Lung (tissue), 12 donors: ENCODE data around the gene GAS6. TPM values are rescaled to one million over a fixed set of nuclear protein-coding genes. Genes with fewer than 3 reads are reported as not detected.

Experiments used
- ATAC-seq: fragments of 200-7000 bp; cut with Tn5 transposase; one replicate; pipeline ENCODE4 v1.9.1; 2020; ENCODE audit warnings: moderate number of reproducible peaks; ENCODE audit not compliant: insufficient read depth, low FRiP score
- DNase-seq, 3 donors: peaks; one replicate each; pipeline ENCODE4 v3.0.0-alpha.2; 2013 to 2017
- H3K27ac ChIP-seq, 2 donors: one replicate each; pipeline ENCODE4 v1.5.1; 2013; ENCODE audit warnings: mild to moderate bottlenecking in 2 of 2, moderate library complexity in 2 of 2, control low read depth in 1 of 2, inconsistent platforms in 1 of 2, low read depth in 1 of 2, low read length in 1 of 2
- H3K27me3 ChIP-seq, 3 donors: one replicate each; pipeline ENCODE4 v1.5.1; 2013; ENCODE audit warnings: low read length in 2 of 3; ENCODE audit not compliant: control insufficient read depth in 3 of 3, insufficient read depth in 3 of 3
- H3K36me3 ChIP-seq, 4 donors: one replicate each; pipeline ENCODE4 v1.5.1; 2013; ENCODE audit warnings: low read length in 4 of 4, mild to moderate bottlenecking in 1 of 4, moderate library complexity in 1 of 4; ENCODE audit not compliant: control insufficient read depth in 4 of 4, insufficient read depth in 4 of 4
- H3K4me1 ChIP-seq, 5 donors: one replicate each; pipeline ENCODE4 v1.5.1; 2013; ENCODE audit warnings: low read length in 5 of 5, mild to moderate bottlenecking in 2 of 5, moderate library complexity in 1 of 5; ENCODE audit not compliant: control insufficient read depth in 5 of 5, insufficient read depth in 5 of 5
- H3K4me3 ChIP-seq: one replicate; pipeline ENCODE4 v1.5.1; 2013; ENCODE audit warnings: mild to moderate bottlenecking, control low read depth, moderate library complexity
- H3K9ac ChIP-seq, 2 donors: one replicate each; pipeline ENCODE4 v1.5.1; 2013; ENCODE audit warnings: low read length in 2 of 2, control low read depth in 1 of 2; ENCODE audit not compliant: insufficient read depth in 1 of 2
- H3K9me3 ChIP-seq, 4 donors: one replicate each; pipeline ENCODE4 v1.5.1; 2013; ENCODE audit warnings: low read length in 3 of 4, mild to moderate bottlenecking in 1 of 4, moderate library complexity in 1 of 4; ENCODE audit not compliant: control insufficient read depth in 4 of 4, insufficient read depth in 3 of 4
- CTCF ChIP-seq: IDR thresholded peaks from 2 replicates; pipeline ENCODE4 v1.5.1; 2012; ENCODE audit warnings: mild to moderate bottlenecking; ENCODE audit errors: control extremely low read depth, extremely low read depth
- WGBS, 2 donors: extraction: QIAGEN DNeasy Blood & Tissue Kit; methylation state at CpG; one replicate each; pipeline ENCODE4 v1.1.7; 2013; 5-methylcytosine and 5-hydroxymethylcytosine counted together
- polyA plus RNA-seq, 2 donors: library from polyadenylated mRNA; stranded (reverse); fragments of 200-250 nt; gene quantifications; one replicate each; pipeline ENCODE4 v1.2.1, GENCODE V29; 2013
- total RNA-seq, 2 donors: library from RNA; depleted of rRNA in 1 of 2; stranded (reverse); fragments of >200 nt in 1 of 2; gene quantifications; one replicate each; pipeline ENCODE4 v1.2.1, GENCODE V29; 2014 to 2021
- donor health status: control.
- donor health status: control.
- donor health status: Bipolar disorder and iron deficiency.
- donor health status: healthy.
- donor health status: DM: yes; HTN: yes; CAD: no.

The GAS6 gene
- total and polyA plus RNA-seq, 4 donors: 61.8 to 107 (median 76.1) TPM

- Histone ChIP-seq H3K36me3 (peaks cover 0 to 7% (median 0%) of the 10 kb centered on the region in 4 donors), H3K27ac (no peak overlapping the region), H3K27me3 (no peaks in the 10 kb centered on the region), H3K4me1 (peaks cover 0 to 24% (median 16%) of the 10 kb centered on the region in 5 donors), H3K4me3 (no peak overlapping the region), H3K9ac (no peak overlapping the region), H3K9me3 (peaks cover 0 to 2% (median 0%) of the 10 kb centered on the region in 4 donors)
- no peak for ATAC-seq
- no peak for TF ChIP-seq CTCF
- no peak for DNase-seq
- 82 to 84% methylated on average over 25 of the region's 25 CpGs for WGBS, 2 donors
These were observed 7.8 kb downstream of the GAS6 start for GRCh38 chr13:113855931-113856715.

- Histone ChIP-seq H3K9me3 (peaks cover 0 to 2% (median 0%) of the 10 kb centered on the region in 4 donors), H3K27me3 (no peaks in the 10 kb centered on the region), H3K4me1 (peaks cover 0 to 20% (median 12%) of the 10 kb centered on the region in 5 donors), H3K36me3 (peaks cover 0 to 7% (median 0%) of the 10 kb centered on the region in 4 donors), H3K27ac (peak overlapping the region in 1 of 2 donors; percentile 34), H3K9ac (no peak overlapping the region), H3K4me3 (no peak overlapping the region)
- no peak for TF ChIP-seq CTCF
- peak in 1 of 3 donors; percentile 10 for DNase-seq
- WGBS, 2 donors: 67 to 70% methylated on average over 33 of the region's 33 CpGs
- no peak for ATAC-seq
These were observed 8.6 kb downstream of the GAS6 start for GRCh38 chr13:113855012-113855921.

GRCh38 chr13:113854238-113855011 lies 9.5 kb downstream of the GAS6 start:
- H3K9me3 ChIP-seq: peaks cover 0 to 2% (median 0%) of the 10 kb centered on the region in 4 donors
- TF ChIP-seq CTCF: no peak
- ATAC-seq (peak; percentile 4), DNase-seq (peak; percentile 70 to 75 (median 70))
- H3K4me1 ChIP-seq: peaks cover 0 to 20% (median 8%) of the 10 kb centered on the region in 5 donors
- no peak overlapping the region for H3K9ac ChIP-seq
- no peaks in the 10 kb centered on the region for H3K27me3 ChIP-seq
- 50 to 52% methylated on average over 29 to 31 of the region's 31 CpGs for WGBS, 2 donors
- peaks cover 0 to 7% (median 0%) of the 10 kb centered on the region in 4 donors for H3K36me3 ChIP-seq
- peak overlapping the region in 1 of 2 donors; percentile 49 for H3K27ac ChIP-seq
- no peak overlapping the region for H3K4me3 ChIP-seq
